Hematopoietic multipotent progenitor cell treated with erythropoietin and hydrocortisone succinate and interleukin-3 and kit ligand, for 15 days (in vitro differentiated cells): ENCODE results near the gene NAT8.
A peak's percentile ranks its signal among the peaks of the same experiment; 100 is the strongest.
"Not testable (repeated sequence)": the region's sequence is repeated elsewhere in the genome, so short reads cannot be mapped to it uniquely, and the experiment has no call there.

Source experiments
- DNase-seq: peaks from one replicate; pipeline ENCODE4 v3.0.0-alpha.2; 2015; ENCODE audit warnings: low spot score

Gene NAT8

DNA sequence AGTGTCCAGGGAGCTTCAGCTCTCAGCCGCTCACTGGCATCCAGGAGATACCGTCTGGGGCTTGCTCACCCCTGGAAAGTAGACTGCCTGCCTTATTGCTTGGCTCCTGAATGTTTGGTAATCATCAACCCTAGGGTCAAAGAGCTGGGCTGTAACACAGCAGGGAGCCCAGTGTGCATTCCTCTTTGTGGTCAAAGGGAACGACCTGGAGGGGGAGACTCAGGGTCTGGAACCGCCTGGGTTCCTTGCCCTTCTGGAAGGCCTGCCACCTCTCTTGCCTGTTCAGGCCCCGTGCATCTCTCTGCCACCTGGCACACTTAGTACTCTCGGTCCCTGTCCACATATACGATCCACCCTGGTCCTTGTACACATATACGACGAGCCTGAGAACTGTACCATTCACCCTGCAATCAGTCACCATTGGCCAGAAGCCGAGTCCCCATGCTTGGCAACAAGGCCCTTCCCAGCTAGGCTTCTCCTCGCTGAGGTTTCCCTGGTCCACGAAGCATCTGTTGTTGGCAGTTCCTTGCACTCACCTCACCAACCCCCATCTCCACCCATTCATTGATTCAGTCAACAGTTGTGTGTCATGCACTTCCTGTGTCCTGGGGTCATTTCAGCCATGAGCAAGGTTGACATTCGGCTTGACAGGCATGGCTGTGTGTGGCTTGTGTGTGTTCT lies at the start of gene NAT8:
Gene NAT8, minus strand, starts transcription at position 85 of the 681 bp plus-strand sequence. CDS start 794 bp downstream, outside the sequence.
- no peak for DNase-seq

- DNase-seq, result peak; percentile 26
Measured at GRCh38 chr2:73690372-73691088, 48.3 kb upstream of the NAT8 start.

GRCh38 chr2:73688494-73688893 lies 46.3 kb upstream of the NAT8 start:
- not testable (repeated sequence) for DNase-seq

- DNase-seq, result no peak
Measured at GRCh38 chr2:73685764-73686438, 43.7 kb upstream of the NAT8 start.

- not testable (repeated sequence) for DNase-seq
Measured at GRCh38 chr2:73684905-73685304, 42.7 kb upstream of the NAT8 start.

GRCh38 chr2:73684325-73684724 lies 42.1 kb upstream of the NAT8 start:
- not testable (repeated sequence) for DNase-seq

- DNase-seq, result peak; percentile 32
Measured at GRCh38 chr2:73679951-73680571, 37.8 kb upstream of the NAT8 start.

- DNase-seq, result not testable (repeated sequence)
Measured at GRCh38 chr2:73679237-73679636, 37.0 kb upstream of the NAT8 start.

- DNase-seq, result not testable (repeated sequence)
Measured at GRCh38 chr2:73678008-73678407, 35.8 kb upstream of the NAT8 start.

GRCh38 chr2:73676211-73676610 lies 34.0 kb upstream of the NAT8 start:
- not testable (repeated sequence) for DNase-seq

GRCh38 chr2:73674696-73675157 lies 32.5 kb upstream of the NAT8 start:
- not testable (repeated sequence) for DNase-seq

GRCh38 chr2:73669976-73670375 lies 27.8 kb upstream of the NAT8 start:
- not testable (repeated sequence) for DNase-seq

GRCh38 chr2:73667239-73667638 lies 25.0 kb upstream of the NAT8 start:
- DNase-seq, result not testable (repeated sequence)

- no peak for DNase-seq
Measured at GRCh38 chr2:73654175-73654574, 12.0 kb upstream of the NAT8 start.

- no peak for DNase-seq
Measured at GRCh38 chr2:73652348-73652747, 10.1 kb upstream of the NAT8 start.

DNA sequence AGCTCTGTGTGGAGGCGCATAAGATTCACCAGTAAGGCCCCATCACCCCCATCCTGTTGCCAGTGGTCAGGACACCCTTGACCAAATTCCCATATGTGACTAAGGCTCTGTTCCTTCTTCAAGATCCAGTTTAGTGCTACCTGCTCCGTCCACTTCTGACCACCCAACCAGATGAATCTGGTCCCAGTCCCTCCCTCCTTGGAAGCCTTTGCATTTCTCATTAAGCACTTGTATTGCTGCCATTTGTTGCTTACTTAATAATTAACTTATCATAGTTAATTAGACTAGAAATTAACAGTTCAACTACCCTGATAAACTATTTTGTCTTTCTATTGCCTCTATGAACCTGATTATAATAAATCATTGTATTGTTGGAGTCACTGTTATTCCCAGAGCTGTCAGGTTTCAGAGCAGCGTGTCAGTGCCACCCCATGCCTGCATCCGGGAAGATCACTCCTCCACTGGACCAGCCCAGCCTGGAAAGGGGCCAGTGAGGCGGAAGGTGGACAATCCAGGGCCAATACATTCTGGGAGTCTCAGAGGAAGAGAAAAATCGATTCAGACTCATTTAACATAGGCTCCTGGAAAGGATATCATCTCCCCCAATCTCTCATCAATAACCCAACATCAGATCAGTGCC lies 9.5 kb upstream of the NAT8 start:
- DNase-seq, result no peak

DNA sequence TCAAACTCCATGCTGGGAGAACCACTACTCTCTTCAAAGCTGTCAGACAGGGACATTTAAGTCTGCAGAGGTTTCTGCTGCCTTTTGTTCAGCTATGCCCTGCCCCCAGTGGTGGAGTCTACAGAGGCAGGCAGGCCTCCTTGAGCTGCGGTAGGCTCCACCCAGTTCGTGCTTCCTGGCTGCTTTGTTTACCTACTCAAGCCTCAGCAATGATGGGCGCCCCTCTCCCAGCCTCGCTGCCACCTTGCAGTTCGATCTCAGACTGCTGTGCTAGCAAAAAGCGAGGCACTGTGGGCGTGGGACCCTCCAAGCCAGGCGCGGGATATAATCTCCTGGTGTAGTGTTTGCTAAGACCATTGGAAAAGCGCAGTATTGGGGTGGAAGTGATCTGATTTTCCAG lies 5.5 kb upstream of the NAT8 start:
- DNase-seq, result not testable (repeated sequence)

GRCh38 chr2:73641767-73642062 lies 507 bp downstream of the NAT8 start:
- no peak for DNase-seq

GRCh38 chr2:73640946-73641766 lies 1.1 kb downstream of the NAT8 start:
- no peak for DNase-seq

GRCh38 chr2:73640511-73640911 lies 1.7 kb downstream of the NAT8 start:
- DNase-seq, result no peak

DNA sequence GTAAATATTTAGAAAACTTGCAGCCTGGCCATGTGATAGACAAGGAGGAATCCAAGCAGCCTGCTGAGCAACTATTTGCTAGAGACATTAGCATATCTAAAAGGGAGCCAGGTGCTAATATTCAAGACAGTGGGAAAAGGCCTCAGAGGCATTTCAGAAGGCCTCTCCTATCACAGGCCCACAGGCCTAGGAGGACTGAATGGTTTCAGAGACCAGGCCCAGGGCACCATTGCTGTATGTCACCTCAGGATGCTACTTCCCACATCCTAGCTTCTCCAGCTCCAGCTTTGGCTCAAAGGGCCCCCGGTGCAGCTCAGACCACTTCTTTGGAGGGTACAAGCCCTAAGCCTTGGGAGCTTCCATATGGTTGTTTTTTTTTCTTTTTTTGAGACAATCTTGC lies 3.8 kb downstream of the NAT8 start:
- no peak for DNase-seq
